HCT116 (cell line): ENCODE results near the gene TM7SF3. TPM values are rescaled to one million over a fixed set of nuclear protein-coding genes. Genes with fewer than 3 reads are reported as not detected.

Experiments used
- ATAC-seq: fragments of 200-7000 bp; cut with Tn5 transposase; 2 replicates; pipeline ENCODE4 v1.9.1; 2020; ENCODE audit warnings: mild to moderate bottlenecking, moderate library complexity
- BruUV-seq: library from RNA; stranded (reverse); fragments of 400-500 nt; replicated peaks from 2 replicates; lab custom pipeline; 2021; lab: Mats Ljungman, UMichigan
- CTCF ChIA-PET: fragments of 300-600 bp; sonication (Branson Sonifier 250); formaldehyde crosslinking; loops from one replicate; lab custom pipeline; 2021; ENCODE audit warnings: antibody characterized with exemption; lab: Charles Lee
- POLR2A ChIA-PET: fragments of 300-600, 350-600 bp; sonication (Branson Sonifier 250); formaldehyde crosslinking; loops from one replicate; lab custom pipeline; 2021; ENCODE audit warnings: antibody characterized with exemption; lab: Charles Lee
- RAD21 ChIA-PET, 2 experiments: fragments of 300-600 bp; sonication (Branson Sonifier 250); formaldehyde crosslinking; loops; one replicate each; lab custom pipeline; 2023; ENCODE audit warnings: low total read pairs in 2 of 2; ENCODE audit not compliant: uncharacterized antibody in 2 of 2, unreplicated experiment in 2 of 2, low non-redundant PET in 1 of 2; lab: Charles Lee
- DNase-seq: peaks from one replicate; pipeline ENCODE4 v3.0.0-alpha.2; 2010; ENCODE audit warnings: low read depth, low spot score
- H2AFZ ChIP-seq: fragments of 200-600 bp; shearing (Covaris generic), sonication (generic); 2 replicates; pipeline ENCODE4 v1.6.1; 2017; ENCODE audit warnings: low read depth, mixed run types, mixed read lengths, antibody characterized with exemption, low read length; ENCODE audit not compliant: poor library complexity, severe bottlenecking
- H3K27ac ChIP-seq: 2 replicates; pipeline ENCODE4 v1.5.1; 2012; ENCODE audit warnings: low read depth, low read length
- H3K27me3 ChIP-seq: fragments of 200-600 bp; sonication (generic); 2 replicates; pipeline ENCODE4 v1.6.1; 2016; ENCODE audit warnings: mixed run types, low read length, mixed read lengths; ENCODE audit not compliant: insufficient read depth
- H3K36me3 ChIP-seq, 2 experiments: fragments of 200-500 bp in 1 of 2; fragments of 200-600 bp in 1 of 2; sonication (Bioruptor generic) in 1 of 2; sonication (generic) in 1 of 2; 2 replicates each; pipeline versions ENCODE4 v1.5.1 to v1.6.1; 2014 to 2016; ENCODE audit warnings: low read length in 2 of 2, inconsistent platforms in 1 of 2, mixed read lengths in 1 of 2, mixed run types in 1 of 2; ENCODE audit not compliant: insufficient read depth in 2 of 2, control insufficient read depth in 1 of 2
- H3K4me1 ChIP-seq, 2 experiments: fragments of 200-600 bp in 1 of 2; sonication (generic) in 1 of 2; 2 replicates each; pipeline versions ENCODE4 v1.5.1 to v1.6.1; 2012 to 2017; ENCODE audit warnings: low read length in 2 of 2, inconsistent platforms in 1 of 2, mild to moderate bottlenecking in 1 of 2, mixed read lengths in 1 of 2, mixed run types in 1 of 2, moderate library complexity in 1 of 2; ENCODE audit not compliant: insufficient read depth in 2 of 2, control insufficient read depth in 1 of 2
- H3K4me2 ChIP-seq: fragments of 200-600 bp; sonication (generic); 2 replicates; pipeline ENCODE4 v1.6.1; 2017; ENCODE audit warnings: mixed run types, low read length, mixed read lengths
- H3K4me3 ChIP-seq, 2 experiments: fragments of 200-600 bp in 1 of 2; sonication (generic) in 1 of 2; replicated peaks in 1 of 2; 2 replicates each; pipeline ENCODE4 v1.5.1; 2011 to 2016; ENCODE audit warnings: low read length in 2 of 2, control low read depth in 1 of 2, low read depth in 1 of 2, mild to moderate bottlenecking in 1 of 2, mixed read lengths in 1 of 2, mixed run types in 1 of 2
- H3K79me2 ChIP-seq: fragments of 200-600 bp; sonication (generic); 2 replicates; pipeline ENCODE4 v1.6.1; 2017; ENCODE audit warnings: mild to moderate bottlenecking, mixed run types, low read length, moderate library complexity, mixed read lengths; ENCODE audit not compliant: insufficient read depth
- H3K9ac ChIP-seq: fragments of 200-600 bp; sonication (generic); 2 replicates; pipeline ENCODE4 v1.6.1; 2016; ENCODE audit warnings: low read length, mixed read lengths
- H3K9me2 ChIP-seq: fragments of 200-600 bp; sonication (generic), shearing (Covaris generic); 2 replicates; pipeline ENCODE4 v1.6.1; 2017; ENCODE audit warnings: mixed run types, mild to moderate bottlenecking, moderate library complexity; ENCODE audit not compliant: insufficient read depth
- H3K9me3 ChIP-seq, 2 experiments: fragments of 200-500 bp in 1 of 2; fragments of 200-600 bp in 1 of 2; sonication (Bioruptor generic) in 1 of 2; sonication (generic) in 1 of 2; 2 replicates each; pipeline ENCODE4 v1.6.1; 2014 to 2017; ENCODE audit warnings: low read length in 2 of 2, mixed read lengths in 2 of 2, inconsistent platforms in 1 of 2, low read depth in 1 of 2, mild to moderate bottlenecking in 1 of 2, mixed run types in 1 of 2, moderate library complexity in 1 of 2; ENCODE audit not compliant: control insufficient read depth in 1 of 2, insufficient read depth in 1 of 2
- H4K20me1 ChIP-seq: fragments of 200-600 bp; sonication (generic), shearing (Covaris generic); 2 replicates; pipeline ENCODE4 v1.6.1; 2017; ENCODE audit warnings: mixed run types, mild to moderate bottlenecking, moderate library complexity; ENCODE audit not compliant: insufficient read depth
- CBX3 ChIP-seq: IDR thresholded peaks from 2 replicates; pipeline ENCODE4 v1.6.1; 2012; ENCODE audit warnings: low read depth
- CEBPB ChIP-seq: IDR thresholded peaks from 2 replicates; pipeline ENCODE4 v1.6.1; 2012; ENCODE audit warnings: low read depth
- EZH2 ChIP-seq: fragments of 200-600 bp; sonication (generic); IDR thresholded peaks from 2 replicates; pipeline ENCODE4 v1.6.1; 2017; ENCODE audit warnings: antibody characterized with exemption, mixed run types
- EZH2phosphoT487 ChIP-seq: fragments of 200-600 bp; IDR thresholded peaks from 2 replicates; pipeline ENCODE4 v1.6.1; 2018; ENCODE audit warnings: antibody characterized with exemption, borderline replicate concordance
- FOSL1 ChIP-seq: IDR thresholded peaks from 2 replicates; pipeline ENCODE4 v1.6.1; 2012; ENCODE audit warnings: low read depth
- JUND ChIP-seq: IDR thresholded peaks from 2 replicates; pipeline ENCODE4 v1.6.1; 2012
- POLR2A ChIP-seq: IDR thresholded peaks from 2 replicates; pipeline ENCODE4 v1.7.0; 2011; ENCODE audit warnings: borderline replicate concordance; ENCODE audit not compliant: insufficient read depth, insufficient read length; ENCODE audit errors: extremely low read depth
- SRF ChIP-seq: IDR thresholded peaks from 2 replicates; pipeline ENCODE4 v1.6.1; 2012; ENCODE audit warnings: low read depth
- YY1 ChIP-seq: IDR thresholded peaks from 2 replicates; pipeline ENCODE4 v1.6.1; 2011; ENCODE audit warnings: low read length, low read depth, moderate library complexity, mild to moderate bottlenecking; ENCODE audit not compliant: insufficient replicate concordance; ENCODE audit errors: extremely low read depth
- ZFX ChIP-seq: fragments of 450-650 bp; IDR thresholded peaks from 2 replicates; pipeline ENCODE4 v1.6.1; 2017
- intact Hi-C: fragments of 100-400 bp; cut with micrococcal nuclease; formaldehyde crosslinking; loops from 2 replicates; pipeline ENCODE4 v1.10.0; 2022
- total RNA-seq: library from RNA; stranded (reverse); gene quantifications from one replicate; pipeline ENCODE4 v1.2.1, GENCODE V29; 2021; ENCODE audit not compliant: unreplicated experiment
- TF ChIP-seq, protein P1 (sequence below): IDR thresholded peaks from 2 replicates; pipeline ENCODE4 v1.6.1; 2011; ENCODE audit warnings: mild to moderate bottlenecking, low read length, moderate library complexity; ENCODE audit not compliant: insufficient replicate concordance; ENCODE audit errors: extremely low read depth
- TF ChIP-seq, protein P2 (sequence below): IDR thresholded peaks from 2 replicates; pipeline ENCODE4 v1.6.1; 2012; ENCODE audit warnings: low read depth
- TF ChIP-seq, protein P3 (sequence below), 3 experiments: fragments of 200-600 bp in 1 of 3; sonication (generic) in 1 of 3; IDR thresholded peaks in 2 of 3; conservative IDR thresholded peaks in 1 of 3; 2 replicates each; pipeline ENCODE4 v1.5.1; 2012 to 2017; ENCODE audit warnings: low read depth in 2 of 3, low read length in 2 of 3, antibody characterized with exemption in 1 of 3, borderline replicate concordance in 1 of 3, control low read depth in 1 of 3, mild to moderate bottlenecking in 1 of 3, mixed read lengths in 1 of 3, mixed run types in 1 of 3, moderate library complexity in 1 of 3; ENCODE audit not compliant: insufficient read depth in 1 of 3
- TF ChIP-seq, protein P4 (sequence below): IDR thresholded peaks from 2 replicates; pipeline ENCODE4 v1.6.1; 2012
- TF ChIP-seq, protein P5 (sequence below): IDR thresholded peaks from 2 replicates; pipeline ENCODE4 v1.6.1; 2012

The TM7SF3 gene
- total RNA-seq, 1 experiment from 2014 or later = 46.5 TPM

DNA sequence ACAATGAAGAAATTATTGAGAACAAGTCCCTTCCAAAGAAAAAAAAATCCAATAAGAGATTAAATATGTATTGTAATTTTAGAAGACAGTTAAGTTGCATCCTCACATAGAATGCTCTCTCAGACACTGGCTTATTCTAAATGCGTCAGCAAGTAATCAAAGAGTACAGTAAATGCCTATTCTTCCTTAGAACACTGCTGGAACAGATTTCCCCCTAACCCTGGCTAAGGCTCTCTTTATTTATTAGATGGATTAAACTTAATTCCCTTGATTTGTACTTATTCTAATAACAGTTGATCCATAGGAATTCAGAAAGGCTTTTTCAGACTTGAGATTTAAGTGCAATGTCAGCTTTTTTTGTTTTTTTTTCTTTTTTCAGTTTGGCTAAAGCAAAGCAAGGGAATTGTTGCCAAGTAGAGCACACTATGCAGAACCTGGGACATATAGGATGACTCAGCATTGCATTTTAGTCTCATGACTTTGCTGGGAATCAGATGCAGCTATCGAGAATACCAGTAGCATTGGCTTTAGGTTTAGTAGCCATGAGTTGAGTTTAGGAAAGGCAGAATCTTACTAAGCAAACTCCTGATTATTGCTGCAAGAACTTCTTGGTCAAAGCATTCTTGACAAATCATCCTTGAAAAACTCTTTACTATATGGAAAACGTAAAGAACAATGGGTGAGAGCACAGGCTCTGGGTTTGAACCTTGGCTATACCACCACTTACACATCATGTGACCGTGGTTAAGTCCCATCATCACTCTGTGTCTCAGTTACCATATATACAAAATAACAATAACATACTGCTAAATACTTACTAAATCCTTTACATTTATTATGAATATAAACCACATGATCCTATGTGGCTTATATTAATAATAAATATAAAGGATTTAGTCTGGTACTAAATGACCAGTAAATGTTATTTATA is 34.9 kb upstream of the TM7SF3 start:
- CTCF ChIA-PET = no interaction called here
- H3K27ac ChIP-seq = no peak overlapping the region
- H3K9ac ChIP-seq = no peak overlapping the region
- H3K9me2 ChIP-seq = no peaks in the 10 kb centered on the region
- H3K79me2 ChIP-seq = no peaks in the 10 kb centered on the region
- peaks cover 0 to 6% of the 10 kb centered on the region in 2 experiments; a peak in 2 of 4 replicates for H3K4me1 ChIP-seq
- H3K9me3 ChIP-seq = no peaks in the 10 kb centered on the region
- POLR2A ChIA-PET = no interaction called here
- BruUV-seq = no TSS peak
- no peaks in the 10 kb centered on the region for H4K20me1 ChIP-seq
- RAD21 ChIA-PET = no interaction called here
- TF ChIP-seq EZH2phosphoT487 (no peak), POLR2A (no peak), FOSL1 (no peak), CEBPB (no peak), ZFX (no peak), CBX3 (no peak), YY1 (no peak), EZH2 (no peak), JUND (no peak), SRF (no peak)
- TF ChIP-seq, protein P1, sequence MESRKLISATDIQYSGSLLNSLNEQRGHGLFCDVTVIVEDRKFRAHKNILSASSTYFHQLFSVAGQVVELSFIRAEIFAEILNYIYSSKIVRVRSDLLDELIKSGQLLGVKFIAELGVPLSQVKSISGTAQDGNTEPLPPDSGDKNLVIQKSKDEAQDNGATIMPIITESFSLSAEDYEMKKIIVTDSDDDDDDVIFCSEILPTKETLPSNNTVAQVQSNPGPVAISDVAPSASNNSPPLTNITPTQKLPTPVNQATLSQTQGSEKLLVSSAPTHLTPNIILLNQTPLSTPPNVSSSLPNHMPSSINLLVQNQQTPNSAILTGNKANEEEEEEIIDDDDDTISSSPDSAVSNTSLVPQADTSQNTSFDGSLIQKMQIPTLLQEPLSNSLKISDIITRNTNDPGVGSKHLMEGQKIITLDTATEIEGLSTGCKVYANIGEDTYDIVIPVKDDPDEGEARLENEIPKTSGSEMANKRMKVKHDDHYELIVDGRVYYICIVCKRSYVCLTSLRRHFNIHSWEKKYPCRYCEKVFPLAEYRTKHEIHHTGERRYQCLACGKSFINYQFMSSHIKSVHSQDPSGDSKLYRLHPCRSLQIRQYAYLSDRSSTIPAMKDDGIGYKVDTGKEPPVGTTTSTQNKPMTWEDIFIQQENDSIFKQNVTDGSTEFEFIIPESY = no peak
- TF ChIP-seq, protein P2, sequence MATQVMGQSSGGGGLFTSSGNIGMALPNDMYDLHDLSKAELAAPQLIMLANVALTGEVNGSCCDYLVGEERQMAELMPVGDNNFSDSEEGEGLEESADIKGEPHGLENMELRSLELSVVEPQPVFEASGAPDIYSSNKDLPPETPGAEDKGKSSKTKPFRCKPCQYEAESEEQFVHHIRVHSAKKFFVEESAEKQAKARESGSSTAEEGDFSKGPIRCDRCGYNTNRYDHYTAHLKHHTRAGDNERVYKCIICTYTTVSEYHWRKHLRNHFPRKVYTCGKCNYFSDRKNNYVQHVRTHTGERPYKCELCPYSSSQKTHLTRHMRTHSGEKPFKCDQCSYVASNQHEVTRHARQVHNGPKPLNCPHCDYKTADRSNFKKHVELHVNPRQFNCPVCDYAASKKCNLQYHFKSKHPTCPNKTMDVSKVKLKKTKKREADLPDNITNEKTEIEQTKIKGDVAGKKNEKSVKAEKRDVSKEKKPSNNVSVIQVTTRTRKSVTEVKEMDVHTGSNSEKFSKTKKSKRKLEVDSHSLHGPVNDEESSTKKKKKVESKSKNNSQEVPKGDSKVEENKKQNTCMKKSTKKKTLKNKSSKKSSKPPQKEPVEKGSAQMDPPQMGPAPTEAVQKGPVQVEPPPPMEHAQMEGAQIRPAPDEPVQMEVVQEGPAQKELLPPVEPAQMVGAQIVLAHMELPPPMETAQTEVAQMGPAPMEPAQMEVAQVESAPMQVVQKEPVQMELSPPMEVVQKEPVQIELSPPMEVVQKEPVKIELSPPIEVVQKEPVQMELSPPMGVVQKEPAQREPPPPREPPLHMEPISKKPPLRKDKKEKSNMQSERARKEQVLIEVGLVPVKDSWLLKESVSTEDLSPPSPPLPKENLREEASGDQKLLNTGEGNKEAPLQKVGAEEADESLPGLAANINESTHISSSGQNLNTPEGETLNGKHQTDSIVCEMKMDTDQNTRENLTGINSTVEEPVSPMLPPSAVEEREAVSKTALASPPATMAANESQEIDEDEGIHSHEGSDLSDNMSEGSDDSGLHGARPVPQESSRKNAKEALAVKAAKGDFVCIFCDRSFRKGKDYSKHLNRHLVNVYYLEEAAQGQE = no peak
- TF ChIP-seq, protein P3, sequence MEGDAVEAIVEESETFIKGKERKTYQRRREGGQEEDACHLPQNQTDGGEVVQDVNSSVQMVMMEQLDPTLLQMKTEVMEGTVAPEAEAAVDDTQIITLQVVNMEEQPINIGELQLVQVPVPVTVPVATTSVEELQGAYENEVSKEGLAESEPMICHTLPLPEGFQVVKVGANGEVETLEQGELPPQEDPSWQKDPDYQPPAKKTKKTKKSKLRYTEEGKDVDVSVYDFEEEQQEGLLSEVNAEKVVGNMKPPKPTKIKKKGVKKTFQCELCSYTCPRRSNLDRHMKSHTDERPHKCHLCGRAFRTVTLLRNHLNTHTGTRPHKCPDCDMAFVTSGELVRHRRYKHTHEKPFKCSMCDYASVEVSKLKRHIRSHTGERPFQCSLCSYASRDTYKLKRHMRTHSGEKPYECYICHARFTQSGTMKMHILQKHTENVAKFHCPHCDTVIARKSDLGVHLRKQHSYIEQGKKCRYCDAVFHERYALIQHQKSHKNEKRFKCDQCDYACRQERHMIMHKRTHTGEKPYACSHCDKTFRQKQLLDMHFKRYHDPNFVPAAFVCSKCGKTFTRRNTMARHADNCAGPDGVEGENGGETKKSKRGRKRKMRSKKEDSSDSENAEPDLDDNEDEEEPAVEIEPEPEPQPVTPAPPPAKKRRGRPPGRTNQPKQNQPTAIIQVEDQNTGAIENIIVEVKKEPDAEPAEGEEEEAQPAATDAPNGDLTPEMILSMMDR (IDR thresholded peaks at IDR 0.05 in 2 of 3, conservative IDR thresholded peaks at IDR 0.05 in 1 of 3; ENCODE audit: borderline replicate concordance in 1 of 3, insufficient read depth in 1 of 3, low read depth in 2 of 3, low read length in 2 of 3) = no peak
- TF ChIP-seq, protein P4, sequence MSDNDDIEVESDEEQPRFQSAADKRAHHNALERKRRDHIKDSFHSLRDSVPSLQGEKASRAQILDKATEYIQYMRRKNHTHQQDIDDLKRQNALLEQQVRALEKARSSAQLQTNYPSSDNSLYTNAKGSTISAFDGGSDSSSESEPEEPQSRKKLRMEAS = no peak
- TF ChIP-seq, protein P5, sequence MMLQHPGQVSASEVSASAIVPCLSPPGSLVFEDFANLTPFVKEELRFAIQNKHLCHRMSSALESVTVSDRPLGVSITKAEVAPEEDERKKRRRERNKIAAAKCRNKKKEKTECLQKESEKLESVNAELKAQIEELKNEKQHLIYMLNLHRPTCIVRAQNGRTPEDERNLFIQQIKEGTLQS = no peak
- no peak overlapping the region for H3K4me3 ChIP-seq
- intact Hi-C loops = no loop called here
- H2AFZ ChIP-seq = no peak overlapping the region
- H3K36me3 ChIP-seq = no peaks in the 10 kb centered on the region
- DNase-seq (no peak), ATAC-seq (no peak)
- H3K27me3 ChIP-seq = no peaks in the 10 kb centered on the region
- H3K4me2 ChIP-seq = peak overlapping the region; percentile 18; the same call in 1 of the 2 replicates
